Adrenal gland (tissue), 12 donors: Measurements from ENCODE around the gene SETD3. TPM values are rescaled to one million over a fixed set of nuclear protein-coding genes. Genes with fewer than 3 reads are reported as not detected.

Experiments
- DNase-seq, 7 donors: peaks; one replicate each; pipeline ENCODE4 v3.0.0-alpha.2; 2019 to 2020
- H3K27ac ChIP-seq, 5 donors: fragments of 200-600 bp; sonication (generic) in 4 of 5; 1 replicate in 3 of 5; 2 replicates in 2 of 5; pipeline versions ENCODE4 v1.5.1 to v1.8.0; 2016 to 2020; ENCODE audit warnings: mild to moderate bottlenecking in 1 of 5
- H3K27me3 ChIP-seq: fragments of 200-600 bp; 2 replicates; pipeline ENCODE4 v1.8.0; 2021
- H3K36me3 ChIP-seq, 2 donors: fragments of 200-600 bp; replicated peaks in 1 of 2; 1 replicate in 1 of 2; 2 replicates in 1 of 2; pipeline versions ENCODE4 v1.5.1 to v1.8.0; 2018 to 2022
- H3K4me1 ChIP-seq, 2 donors: fragments of 200-600 bp; replicated peaks in 1 of 2; 1 replicate in 1 of 2; 2 replicates in 1 of 2; pipeline versions ENCODE4 v1.5.1 to v1.8.0; 2018 to 2021
- H3K4me3 ChIP-seq, 4 donors: fragments of 200-600 bp; sonication (generic) in 3 of 4; one replicate each; pipeline ENCODE4 v1.5.1; 2016 to 2018
- H3K9me3 ChIP-seq, 3 donors: fragments of 200-600 bp; sonication (generic) in 1 of 3; replicated peaks in 1 of 3; 1 replicate in 2 of 3; 2 replicates in 1 of 3; pipeline versions ENCODE4 v1.5.1 to v1.8.0; 2016 to 2021
- POLR2A ChIP-seq, 2 donors: fragments of 450-650 bp; IDR thresholded peaks; one replicate each; pipeline ENCODE4 v1.6.1; 2017; ENCODE audit warnings: antibody characterized with exemption in 2 of 2, mild to moderate bottlenecking in 2 of 2, moderate library complexity in 1 of 2
- WGBS, 4 donors: extraction: QIAGEN DNeasy Blood & Tissue Kit in 2 of 4; methylation state at CpG; one replicate each; pipeline versions ENCODE4 v1.1.5 to v1.1.7; 2013 to 2017; 5-methylcytosine and 5-hydroxymethylcytosine counted together
- intact Hi-C, 2 donors: fragments of 100-400 bp; cut with DNase I; formaldehyde crosslinking; loops; one replicate each; pipeline versions ENCODE4 v1.14.1 to v1.15.0; 2022 to 2023
- polyA plus RNA-seq, 3 donors: library from polyadenylated mRNA; stranded (reverse); fragments of 200-250 nt in 2 of 3; fragments of 350-450 nt in 1 of 3; fragmentation: Illumina TruSeq in 1 of 3; extraction: RNeasy Lipid Tissue Mini Kit (QIAGEN cat#74804) in 1 of 3; gene quantifications; one replicate each; pipeline ENCODE4 v1.2.3, GENCODE V29; 2013 to 2014
- total RNA-seq, 9 donors: library from RNA; depleted of rRNA in 4 of 9; stranded (reverse); fragments of >200 nt in 4 of 9; fragments of 120-200 nt in 1 of 9; fragmentation: NEBNext Ultra II Directional in 1 of 9; extraction: Animal tissue kit (Norgen Biotek cat#: 25700) in 1 of 9; gene quantifications; one replicate each; pipeline versions ENCODE4 v1.1.0 to v1.2.4, GENCODE V29; 2013 to 2023
- TF ChIP-seq, protein P1 (sequence below), 6 experiments: fragments of 450-650 bp in 4 of 6; fragments of 200-600 bp in 2 of 6; sonication (generic) in 1 of 6; IDR thresholded peaks; 1 replicate in 5 of 6; 2 replicates in 1 of 6; pipeline versions ENCODE4 v1.5.1 to v1.8.0; 2016 to 2021; ENCODE audit warnings: antibody characterized with exemption in 6 of 6, mild to moderate bottlenecking in 2 of 6, moderate library complexity in 1 of 6
- donor health status: healthy with polysubstance abuse.
- donor health status: Bipolar disorder and iron deficiency.
- donor health status: DM: yes; HTN: yes; CAD: no.
- donor health status: DM: no; HTN: no; CAD: no.
- donor health status: DM: no; HTN: no; CAD: no.
- donor health status: DM: yes; HTN: yes; CAD: no.

Gene SETD3
- total and polyA plus RNA-seq, 12 donors, result 23.1 to 58.6 (median 44.3) TPM

DNA sequence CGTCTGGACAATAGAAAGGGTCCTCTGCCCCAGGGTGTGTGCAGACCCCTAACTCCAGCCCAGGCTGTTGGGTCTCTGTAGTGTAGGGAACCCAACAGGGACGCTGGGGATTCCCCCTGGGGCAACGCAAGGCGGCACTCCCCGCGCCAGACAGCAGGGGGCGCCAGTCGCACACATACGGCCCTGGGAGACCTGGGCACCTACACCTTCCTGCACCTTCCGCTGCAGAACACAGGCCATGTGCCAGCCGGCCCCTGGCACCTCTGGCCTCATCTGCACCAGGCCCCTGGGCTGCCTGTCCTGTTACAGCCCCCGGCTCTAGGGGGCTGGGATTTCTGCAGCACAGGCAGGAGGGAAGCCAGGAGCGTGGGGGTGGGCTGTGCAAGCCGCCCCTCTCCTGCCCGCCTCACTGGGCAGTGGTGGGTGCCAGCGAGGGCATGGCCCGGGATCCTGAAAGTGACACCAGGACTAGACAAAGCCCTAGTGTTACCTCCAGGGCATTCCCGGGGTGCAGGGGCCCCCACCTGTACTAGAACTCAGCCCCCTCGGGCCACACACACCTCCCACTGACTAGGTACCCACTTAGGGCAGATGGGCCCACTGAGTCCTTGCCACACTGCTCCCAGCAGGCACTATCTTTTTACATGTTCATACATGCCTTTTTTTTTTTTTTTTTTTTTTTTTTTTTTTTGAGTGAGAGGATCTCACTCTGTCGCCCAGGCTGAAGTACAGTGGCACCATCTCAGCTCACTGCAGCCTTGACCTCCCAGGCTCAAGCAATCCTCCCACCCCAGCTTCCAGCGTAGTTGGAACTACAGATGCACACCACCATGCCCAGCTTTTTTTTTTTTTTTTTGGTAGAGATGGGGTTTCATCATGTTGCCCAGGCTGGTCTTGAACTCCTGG is 38.0 kb upstream of the SETD3 start:
- intact Hi-C loops, result loop anchor here (2.0 to 5.0 kb wide), 2 partner anchors 110 to 114 kb away; no protein-coding TSS in a partner anchor
- TF ChIP-seq, protein P1, sequence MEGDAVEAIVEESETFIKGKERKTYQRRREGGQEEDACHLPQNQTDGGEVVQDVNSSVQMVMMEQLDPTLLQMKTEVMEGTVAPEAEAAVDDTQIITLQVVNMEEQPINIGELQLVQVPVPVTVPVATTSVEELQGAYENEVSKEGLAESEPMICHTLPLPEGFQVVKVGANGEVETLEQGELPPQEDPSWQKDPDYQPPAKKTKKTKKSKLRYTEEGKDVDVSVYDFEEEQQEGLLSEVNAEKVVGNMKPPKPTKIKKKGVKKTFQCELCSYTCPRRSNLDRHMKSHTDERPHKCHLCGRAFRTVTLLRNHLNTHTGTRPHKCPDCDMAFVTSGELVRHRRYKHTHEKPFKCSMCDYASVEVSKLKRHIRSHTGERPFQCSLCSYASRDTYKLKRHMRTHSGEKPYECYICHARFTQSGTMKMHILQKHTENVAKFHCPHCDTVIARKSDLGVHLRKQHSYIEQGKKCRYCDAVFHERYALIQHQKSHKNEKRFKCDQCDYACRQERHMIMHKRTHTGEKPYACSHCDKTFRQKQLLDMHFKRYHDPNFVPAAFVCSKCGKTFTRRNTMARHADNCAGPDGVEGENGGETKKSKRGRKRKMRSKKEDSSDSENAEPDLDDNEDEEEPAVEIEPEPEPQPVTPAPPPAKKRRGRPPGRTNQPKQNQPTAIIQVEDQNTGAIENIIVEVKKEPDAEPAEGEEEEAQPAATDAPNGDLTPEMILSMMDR (IDR thresholded peaks at IDR 0.05), result peak; percentile 91 to 98 (median 97)
- peak in 1 of 2 donors; percentile 21 for TF ChIP-seq POLR2A (IDR thresholded peaks at IDR 0.05)
- 29 to 37% (median 36%) methylated on average over 10 to 21 of the region's 21 CpGs for WGBS, 4 donors
- DNase-seq, result peak; percentile 60 to 91 (median 80)
- Histone ChIP-seq H3K27ac (no peak overlapping the region), H3K4me3 (no peak overlapping the region), H3K4me1 (peaks cover 15 to 20% of the 10 kb centered on the region in 2 donors), H3K36me3 (peaks cover 0 to 12% of the 10 kb centered on the region in 2 donors), H3K9me3 (no peaks in the 10 kb centered on the region), H3K27me3 (no peaks in the 10 kb centered on the region)

DNA sequence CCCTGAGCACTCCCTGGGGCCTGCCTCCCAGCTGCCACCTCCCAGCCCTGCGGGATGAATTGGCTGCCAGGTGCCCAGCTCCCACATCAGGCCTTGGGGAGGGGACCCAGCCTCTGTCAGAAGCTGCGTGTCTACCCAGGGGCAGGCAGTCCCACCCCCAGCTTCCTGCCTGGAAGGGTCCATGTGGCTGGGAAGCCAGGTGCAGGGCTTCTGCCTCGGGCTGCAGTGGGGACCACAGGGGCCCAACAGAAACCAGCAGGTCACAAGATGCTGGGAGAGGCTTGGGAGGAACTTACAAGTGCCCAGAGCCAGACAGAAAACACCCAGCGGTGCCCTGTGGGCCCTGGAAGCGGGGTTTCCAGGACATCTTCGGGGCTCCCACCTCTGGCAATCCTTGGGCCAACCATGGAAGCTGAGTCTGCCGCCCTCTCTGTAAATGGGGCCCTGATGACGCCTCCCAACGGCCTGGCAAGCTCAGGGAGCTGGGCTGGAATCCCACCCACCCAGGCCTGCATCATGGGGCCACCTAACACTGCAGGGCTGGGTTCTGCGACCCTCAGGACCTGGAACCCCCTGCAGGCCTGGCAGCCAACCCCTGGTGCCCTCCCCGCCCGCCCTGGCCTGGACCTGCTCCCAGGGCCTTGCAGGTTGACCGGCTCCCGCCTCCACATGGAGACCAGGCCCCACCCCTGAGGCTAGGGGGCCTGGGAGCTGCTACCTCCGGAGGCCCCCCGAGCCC is 37.2 kb upstream of the SETD3 start:
- H3K27ac ChIP-seq, result no peak overlapping the region
- no peaks in the 10 kb centered on the region for H3K9me3 ChIP-seq
- no peak overlapping the region for H3K4me3 ChIP-seq
- no peak for TF ChIP-seq POLR2A (IDR thresholded peaks at IDR 0.05)
- TF ChIP-seq, protein P1 (IDR thresholded peaks at IDR 0.05), result no peak
- WGBS, 4 donors, result 53 to 60% (median 56%) methylated on average over 3 to 16 of the region's 16 CpGs
- peak in 4 of 7 donors; percentile 11 to 21 (median 17) for DNase-seq
- H3K4me1 ChIP-seq, result peaks cover 8 to 12% of the 10 kb centered on the region in 2 donors
- intact Hi-C loops, result loop anchor here (2.0 to 5.0 kb wide), 2 partner anchors 111 to 114 kb away; no protein-coding TSS in a partner anchor
- no peaks in the 10 kb centered on the region for H3K27me3 ChIP-seq
- peaks cover 0 to 18% of the 10 kb centered on the region in 2 donors for H3K36me3 ChIP-seq

DNA sequence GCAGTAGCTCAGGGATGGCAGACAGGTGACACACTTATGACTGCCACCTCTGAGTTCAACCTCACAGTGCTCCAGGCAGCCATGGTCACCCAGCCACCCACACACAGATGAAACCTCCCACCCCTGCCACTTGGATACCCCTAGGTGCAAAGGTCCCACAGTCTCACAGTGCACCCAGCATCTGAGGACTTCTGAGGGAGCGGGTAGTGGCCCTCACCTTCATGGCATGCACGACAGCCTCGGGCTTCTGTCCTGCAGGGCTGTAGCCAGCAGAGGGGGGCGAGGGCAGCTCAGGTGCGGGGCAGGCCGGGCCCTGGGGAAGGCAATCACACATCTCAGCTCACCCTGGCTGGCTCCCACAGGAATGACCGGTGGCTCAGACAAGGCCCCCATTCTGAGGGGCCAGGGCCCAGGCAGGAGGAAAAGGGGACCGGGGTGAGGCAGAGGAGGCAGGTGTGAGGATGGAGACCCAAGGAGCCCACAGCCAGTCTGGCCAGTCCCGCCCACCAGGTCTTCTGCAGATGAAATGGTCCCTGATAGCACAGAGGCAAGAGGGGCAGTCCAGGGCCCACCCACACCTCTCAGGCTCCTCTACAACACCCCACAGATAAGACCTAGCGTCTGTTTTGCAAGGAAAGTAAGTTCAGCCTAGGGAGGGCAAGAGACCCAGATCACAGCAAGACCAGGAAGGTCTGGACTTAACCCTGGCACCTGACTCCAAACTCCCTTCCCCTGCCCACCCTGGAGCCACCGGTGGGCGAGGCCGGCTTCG is 36.4 kb upstream of the SETD3 start:
- Histone ChIP-seq H3K9me3 (no peaks in the 10 kb centered on the region), H3K27ac (no peak overlapping the region), H3K4me3 (no peak overlapping the region), H3K27me3 (no peaks in the 10 kb centered on the region), H3K4me1 (peaks cover 3 to 7% of the 10 kb centered on the region in 2 donors), H3K36me3 (peaks cover 0 to 25% of the 10 kb centered on the region in 2 donors)
- DNase-seq, result peak in 2 of 7 donors; percentile 14 to 48
- TF ChIP-seq, protein P1 (IDR thresholded peaks at IDR 0.05), result no peak
- 78 to 95% (median 81%) methylated on average over 4 to 14 of the region's 14 CpGs for WGBS, 4 donors
- intact Hi-C loops, result loop anchor here in 1 of 2 donors (5.0 kb wide), 1 partner anchor 115 kb away; no protein-coding TSS in a partner anchor
